ENCODE data around the gene IFFO2. TPM values are rescaled to one million over a fixed set of nuclear protein-coding genes. Genes with fewer than 3 reads are reported as not detected.

Gene IFFO2
- total and polyA plus RNA-seq, 10 of the 15 experiments (the other 5 are each of a cell fraction or from before 2014, with no cell fraction given), result 1.2 to 18.4 (median 6.7) TPM

DNA sequence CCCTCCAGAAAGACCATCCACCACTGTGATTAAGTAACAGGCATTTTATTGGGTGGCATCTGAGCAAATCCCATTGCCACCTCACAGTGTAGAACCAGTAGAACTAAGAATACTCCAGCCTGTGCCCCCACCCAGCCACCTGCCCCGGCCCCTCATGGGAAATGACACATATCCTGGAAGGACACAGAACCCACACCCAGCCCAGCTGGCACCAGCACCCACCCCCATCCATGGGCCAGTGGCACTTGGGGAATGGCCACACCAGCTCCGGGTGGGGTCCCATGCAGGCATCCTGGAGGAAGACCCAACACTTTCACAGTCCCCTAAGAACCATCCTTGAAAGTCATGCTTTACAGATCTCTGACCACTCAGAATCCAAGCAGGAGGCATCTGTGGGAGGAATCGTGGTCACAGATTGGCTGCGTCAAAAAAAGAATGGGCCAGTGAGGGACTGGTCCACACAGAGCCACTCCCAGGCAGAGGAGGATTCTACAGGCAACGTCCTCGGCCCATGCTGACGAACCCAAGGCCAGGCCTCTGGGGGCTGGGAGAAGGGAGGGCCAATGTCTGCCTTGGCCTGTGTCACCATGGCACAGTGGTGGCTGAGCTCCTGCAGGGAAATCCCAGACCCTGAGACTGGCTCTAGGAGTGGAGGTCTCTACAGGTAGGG lies 84.9 kb downstream of the IFFO2 start:
- no peaks in the 10 kb centered on the region; a peak in 1 of 4 replicates for H3K27me3 ChIP-seq (replicated peaks in 1 of 2; ENCODE audit: control insufficient read depth in 2 of 2, insufficient read depth in 2 of 2, low read length in 1 of 2)
- ATAC-seq, result no peak
- H3K36me3 ChIP-seq (ENCODE audit: control insufficient read depth in 2 of 2, insufficient read depth in 2 of 2, low read length in 1 of 2), result no peaks in the 10 kb centered on the region
- no peaks in the 10 kb centered on the region for H3K79me2 ChIP-seq (ENCODE audit: control insufficient read depth, insufficient read depth, low read length)
- no peaks in the 10 kb centered on the region for H3K4me1 ChIP-seq (ENCODE audit: control insufficient read depth, insufficient read depth, low read length)
- no peak overlapping the region for H3K4me3 ChIP-seq
- intact Hi-C loops (cut with micrococcal nuclease; ENCODE audit: unreplicated experiment) (no loop called here), in situ Hi-C loops (cut with MboI) (no loop called here)
- H3K4me2 ChIP-seq (ENCODE audit: control insufficient read depth, insufficient read depth), result no peak overlapping the region
- POLR2A ChIA-PET, result no interaction called here
- no peak for FAIRE-seq
- H3K9ac ChIP-seq (ENCODE audit: control insufficient read depth, insufficient read depth, low read length), result no peak overlapping the region
- SMC1A ChIA-PET (ENCODE audit: uncharacterized antibody, unreplicated experiment), result interaction anchor here (0.7 kb wide), 1 partner anchor 369 kb away, joined by 3 read pairs; no protein-coding TSS in a partner anchor
- CTCF ChIA-PET, result no interaction called here
- RAD21 ChIA-PET (ENCODE audit: unreplicated experiment), result no interaction called here
- DNase-seq (ENCODE audit: low read depth, low spot score), result no peak
- H3K27ac ChIP-seq (ENCODE audit: control insufficient read depth, insufficient read depth), result no peak overlapping the region
- BruUV-seq (replicated peaks), result no TSS peak
- WGBS (ENCODE audit: insufficient coverage, insufficient replicate concordance, low lambda C conversion rate, missing lambda C conversion rate), result 77% methylated on average over 7 of the region's 7 CpGs
- H3K9me3 ChIP-seq (replicated peaks; ENCODE audit: control insufficient read depth, insufficient read depth, low read length), result no peaks in the 10 kb centered on the region
- H4K20me1 ChIP-seq (ENCODE audit: control insufficient read depth, insufficient read depth), result no peaks in the 10 kb centered on the region; the same call in 1 of the 2 replicates
- no peak overlapping the region for H2AFZ ChIP-seq (ENCODE audit: control insufficient read depth, low read depth, low read length)
- no peak for TF ChIP-seq NR2C2 (IDR thresholded peaks at IDR 0.05; ENCODE audit: borderline replicate concordance, control insufficient read depth, insufficient read length, low read depth)
- TF ChIP-seq EP300 (IDR thresholded peaks at IDR 0.05; ENCODE audit: borderline replicate concordance in 1 of 2, control insufficient read depth in 1 of 2, low read depth in 2 of 2, low read length in 2 of 2), result no peak
- TF ChIP-seq, protein P1, sequence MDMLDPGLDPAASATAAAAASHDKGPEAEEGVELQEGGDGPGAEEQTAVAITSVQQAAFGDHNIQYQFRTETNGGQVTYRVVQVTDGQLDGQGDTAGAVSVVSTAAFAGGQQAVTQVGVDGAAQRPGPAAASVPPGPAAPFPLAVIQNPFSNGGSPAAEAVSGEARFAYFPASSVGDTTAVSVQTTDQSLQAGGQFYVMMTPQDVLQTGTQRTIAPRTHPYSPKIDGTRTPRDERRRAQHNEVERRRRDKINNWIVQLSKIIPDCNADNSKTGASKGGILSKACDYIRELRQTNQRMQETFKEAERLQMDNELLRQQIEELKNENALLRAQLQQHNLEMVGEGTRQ (IDR thresholded peaks at IDR 0.05; ENCODE audit: borderline replicate concordance, low read depth, low read length), result no peak
- TF ChIP-seq POLR2AphosphoS5 (IDR thresholded peaks at IDR 0.05; ENCODE audit: low read length), result no peak
- TF ChIP-seq, protein P2, sequence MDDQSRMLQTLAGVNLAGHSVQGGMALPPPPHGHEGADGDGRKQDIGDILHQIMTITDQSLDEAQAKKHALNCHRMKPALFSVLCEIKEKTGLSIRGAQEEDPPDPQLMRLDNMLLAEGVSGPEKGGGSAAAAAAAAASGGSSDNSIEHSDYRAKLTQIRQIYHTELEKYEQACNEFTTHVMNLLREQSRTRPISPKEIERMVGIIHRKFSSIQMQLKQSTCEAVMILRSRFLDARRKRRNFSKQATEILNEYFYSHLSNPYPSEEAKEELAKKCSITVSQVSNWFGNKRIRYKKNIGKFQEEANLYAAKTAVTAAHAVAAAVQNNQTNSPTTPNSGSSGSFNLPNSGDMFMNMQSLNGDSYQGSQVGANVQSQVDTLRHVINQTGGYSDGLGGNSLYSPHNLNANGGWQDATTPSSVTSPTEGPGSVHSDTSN (IDR thresholded peaks at IDR 0.05; ENCODE audit: insufficient replicate concordance, low read depth, low read length), result no peak
- TF ChIP-seq LARP7 (IDR thresholded peaks at IDR 0.05), result no peak
- TF ChIP-seq, protein P3, sequence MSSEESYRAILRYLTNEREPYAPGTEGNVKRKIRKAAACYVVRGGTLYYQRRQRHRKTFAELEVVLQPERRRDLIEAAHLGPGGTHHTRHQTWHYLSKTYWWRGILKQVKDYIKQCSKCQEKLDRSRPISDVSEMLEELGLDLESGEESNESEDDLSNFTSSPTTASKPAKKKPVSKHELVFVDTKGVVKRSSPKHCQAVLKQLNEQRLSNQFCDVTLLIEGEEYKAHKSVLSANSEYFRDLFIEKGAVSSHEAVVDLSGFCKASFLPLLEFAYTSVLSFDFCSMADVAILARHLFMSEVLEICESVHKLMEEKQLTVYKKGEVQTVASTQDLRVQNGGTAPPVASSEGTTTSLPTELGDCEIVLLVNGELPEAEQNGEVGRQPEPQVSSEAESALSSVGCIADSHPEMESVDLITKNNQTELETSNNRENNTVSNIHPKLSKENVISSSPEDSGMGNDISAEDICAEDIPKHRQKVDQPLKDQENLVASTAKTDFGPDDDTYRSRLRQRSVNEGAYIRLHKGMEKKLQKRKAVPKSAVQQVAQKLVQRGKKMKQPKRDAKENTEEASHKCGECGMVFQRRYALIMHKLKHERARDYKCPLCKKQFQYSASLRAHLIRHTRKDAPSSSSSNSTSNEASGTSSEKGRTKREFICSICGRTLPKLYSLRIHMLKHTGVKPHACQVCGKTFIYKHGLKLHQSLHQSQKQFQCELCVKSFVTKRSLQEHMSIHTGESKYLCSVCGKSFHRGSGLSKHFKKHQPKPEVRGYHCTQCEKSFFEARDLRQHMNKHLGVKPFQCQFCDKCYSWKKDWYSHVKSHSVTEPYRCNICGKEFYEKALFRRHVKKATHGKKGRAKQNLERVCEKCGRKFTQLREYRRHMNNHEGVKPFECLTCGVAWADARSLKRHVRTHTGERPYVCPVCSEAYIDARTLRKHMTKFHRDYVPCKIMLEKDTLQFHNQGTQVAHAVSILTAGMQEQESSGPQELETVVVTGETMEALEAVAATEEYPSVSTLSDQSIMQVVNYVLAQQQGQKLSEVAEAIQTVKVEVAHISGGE (CRISPR knock-in tag; IDR thresholded peaks at IDR 0.05), result no peak
- no peak for TF ChIP-seq RELA (IDR thresholded peaks at IDR 0.05; ENCODE audit: borderline replicate concordance, partially characterized antibody)
- TF ChIP-seq, protein P4, sequence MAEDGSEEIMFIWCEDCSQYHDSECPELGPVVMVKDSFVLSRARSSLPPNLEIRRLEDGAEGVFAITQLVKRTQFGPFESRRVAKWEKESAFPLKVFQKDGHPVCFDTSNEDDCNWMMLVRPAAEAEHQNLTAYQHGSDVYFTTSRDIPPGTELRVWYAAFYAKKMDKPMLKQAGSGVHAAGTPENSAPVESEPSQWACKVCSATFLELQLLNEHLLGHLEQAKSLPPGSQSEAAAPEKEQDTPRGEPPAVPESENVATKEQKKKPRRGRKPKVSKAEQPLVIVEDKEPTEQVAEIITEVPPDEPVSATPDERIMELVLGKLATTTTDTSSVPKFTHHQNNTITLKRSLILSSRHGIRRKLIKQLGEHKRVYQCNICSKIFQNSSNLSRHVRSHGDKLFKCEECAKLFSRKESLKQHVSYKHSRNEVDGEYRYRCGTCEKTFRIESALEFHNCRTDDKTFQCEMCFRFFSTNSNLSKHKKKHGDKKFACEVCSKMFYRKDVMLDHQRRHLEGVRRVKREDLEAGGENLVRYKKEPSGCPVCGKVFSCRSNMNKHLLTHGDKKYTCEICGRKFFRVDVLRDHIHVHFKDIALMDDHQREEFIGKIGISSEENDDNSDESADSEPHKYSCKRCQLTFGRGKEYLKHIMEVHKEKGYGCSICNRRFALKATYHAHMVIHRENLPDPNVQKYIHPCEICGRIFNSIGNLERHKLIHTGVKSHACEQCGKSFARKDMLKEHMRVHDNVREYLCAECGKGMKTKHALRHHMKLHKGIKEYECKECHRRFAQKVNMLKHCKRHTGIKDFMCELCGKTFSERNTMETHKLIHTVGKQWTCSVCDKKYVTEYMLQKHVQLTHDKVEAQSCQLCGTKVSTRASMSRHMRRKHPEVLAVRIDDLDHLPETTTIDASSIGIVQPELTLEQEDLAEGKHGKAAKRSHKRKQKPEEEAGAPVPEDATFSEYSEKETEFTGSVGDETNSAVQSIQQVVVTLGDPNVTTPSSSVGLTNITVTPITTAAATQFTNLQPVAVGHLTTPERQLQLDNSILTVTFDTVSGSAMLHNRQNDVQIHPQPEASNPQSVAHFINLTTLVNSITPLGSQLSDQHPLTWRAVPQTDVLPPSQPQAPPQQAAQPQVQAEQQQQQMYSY (CRISPR knock-in tag; IDR thresholded peaks at IDR 0.05), result no peak
- no peak for TF ChIP-seq SIX5 (IDR thresholded peaks at IDR 0.05; ENCODE audit: low read depth, low read length, severe bottlenecking)
- no peak for TF ChIP-seq ZZZ3 (IDR thresholded peaks at IDR 0.05; ENCODE audit: control insufficient read depth, insufficient read length, low read depth)
- TF ChIP-seq NR2F1 (conservative IDR thresholded peaks at IDR 0.05), result no peak

Measured in GM12878 (cell line).